Panc1 (cell line): ENCODE results near the gene SLC25A13. TPM values are rescaled to one million over a fixed set of nuclear protein-coding genes. Genes with fewer than 3 reads are reported as not detected.

ENCODE experiments used
- ATAC-seq: fragments of 200-7000 bp; cut with Tn5 transposase; 2 replicates; pipeline ENCODE4 v1.9.1; 2020; ENCODE audit warnings: mild to moderate bottlenecking, moderate library complexity
- BruUV-seq: library from RNA; stranded (reverse); fragments of 400-500 nt; replicated peaks from 2 replicates; lab custom pipeline; 2021; lab: Mats Ljungman, UMichigan
- CTCF ChIA-PET: fragments of 300-600 bp; sonication (Branson Sonifier 250); formaldehyde crosslinking; loops from one replicate; lab custom pipeline; 2022; ENCODE audit warnings: antibody characterized with exemption; lab: Charles Lee
- POLR2A ChIA-PET: fragments of 300-600 bp; sonication (Branson Sonifier 250); formaldehyde crosslinking; loops from one replicate; lab custom pipeline; 2022; ENCODE audit warnings: antibody characterized with exemption; lab: Charles Lee
- DNase-seq: peaks from one replicate; pipeline ENCODE4 v3.0.0-alpha.2; 2010; ENCODE audit warnings: low read depth, low spot score
- H3K27ac ChIP-seq: 2 replicates; pipeline ENCODE4 v1.5.1; 2011; ENCODE audit warnings: mild to moderate bottlenecking, low read length, inconsistent platforms
- H3K27me3 ChIP-seq: fragments of 200-500 bp; sonication (Bioruptor generic); 2 replicates; pipeline ENCODE4 v1.6.0; 2014; ENCODE audit warnings: low read length, inconsistent platforms; ENCODE audit not compliant: control insufficient read depth, insufficient read depth
- H3K36me3 ChIP-seq: fragments of 200-500 bp; sonication (Bioruptor generic); 2 replicates; pipeline ENCODE4 v1.5.1; 2014; ENCODE audit warnings: inconsistent platforms, mild to moderate bottlenecking, low read length, moderate library complexity; ENCODE audit not compliant: control insufficient read depth, insufficient read depth
- H3K4me1 ChIP-seq: 2 replicates; pipeline ENCODE4 v1.5.1; 2011; ENCODE audit warnings: inconsistent platforms, mild to moderate bottlenecking, low read length, moderate library complexity; ENCODE audit not compliant: control insufficient read depth, insufficient read depth
- H3K4me3 ChIP-seq, 2 experiments: 2 replicates each; pipeline ENCODE4 v1.5.1; 2011 to 2012; ENCODE audit warnings: low read depth in 2 of 2, low read length in 2 of 2, mild to moderate bottlenecking in 2 of 2, inconsistent platforms in 1 of 2, moderate library complexity in 1 of 2
- H3K9me3 ChIP-seq: fragments of 200-500 bp; sonication (Bioruptor generic); 2 replicates; pipeline ENCODE4 v1.5.1; 2014; ENCODE audit warnings: low read depth, mild to moderate bottlenecking, inconsistent platforms, low read length, moderate library complexity; ENCODE audit not compliant: control insufficient read depth, insufficient read depth
- POLR2AphosphoS5 ChIP-seq: IDR thresholded peaks from 2 replicates; pipeline ENCODE4 v1.6.1; 2012; ENCODE audit warnings: mild to moderate bottlenecking, low read depth, low read length, moderate library complexity
- SIN3A ChIP-seq: IDR thresholded peaks from 2 replicates; pipeline ENCODE4 v1.6.1; 2012; ENCODE audit warnings: low read depth, mild to moderate bottlenecking, low read length, moderate library complexity, borderline replicate concordance; ENCODE audit not compliant: insufficient read depth
- TCF7L2 ChIP-seq: IDR thresholded peaks from 2 replicates; pipeline ENCODE4 v1.6.1; 2011; ENCODE audit warnings: mild to moderate bottlenecking, low read depth, low read length, inconsistent platforms
- in situ Hi-C: cut with HindIII; loops from 2 replicates; pipeline ENCODE4 v1.10.0; 2016; ENCODE audit warnings: low sequenced_read_pairs, low pct_unique_long_range_greater_than_20kb
- intact Hi-C: fragments of 100-400 bp; cut with micrococcal nuclease; formaldehyde crosslinking; loops from one replicate; pipeline ENCODE4 v1.10.0; 2022; ENCODE audit not compliant: unreplicated experiment
- total RNA-seq: library from RNA; stranded (reverse); gene quantifications from one replicate; pipeline ENCODE4 v1.2.1, GENCODE V29; 2021; ENCODE audit not compliant: unreplicated experiment
- TF ChIP-seq, protein P1 (sequence below), 2 experiments: IDR thresholded peaks; 2 replicates each; pipeline ENCODE4 v1.6.1; 2011 to 2012; ENCODE audit warnings: low read depth in 2 of 2, control low read depth in 1 of 2, low read length in 1 of 2, mild to moderate bottlenecking in 1 of 2, moderate library complexity in 1 of 2; ENCODE audit not compliant: insufficient read depth in 1 of 2
- TF ChIP-seq, protein P2 (sequence below): fragments of 450-650 bp; IDR thresholded peaks from 2 replicates; pipeline ENCODE4 v1.5.1; 2017; ENCODE audit warnings: mild to moderate bottlenecking

SLC25A13 gene
- total RNA-seq, 1 experiment from 2014 or later = 69.4 TPM

DNA sequence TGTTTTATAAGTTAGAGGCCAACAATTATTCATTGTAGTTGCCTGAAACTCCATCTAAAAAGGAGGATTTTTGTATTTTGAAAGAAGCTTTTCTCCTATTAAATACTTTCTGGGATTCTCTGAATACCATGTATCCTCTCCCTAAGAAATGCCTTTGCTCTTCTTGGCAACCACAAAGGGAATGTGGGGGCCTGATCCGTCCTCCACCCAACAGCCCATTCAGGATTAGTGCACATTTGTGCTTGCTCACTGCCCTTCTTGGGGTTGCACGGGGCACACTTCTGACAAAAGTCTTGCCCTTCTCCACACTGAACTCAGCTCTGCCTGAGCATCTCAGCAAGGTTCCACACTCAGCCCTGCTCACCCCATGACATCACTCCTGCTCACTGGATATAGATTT lies 194.2 kb downstream of the SLC25A13 start:
- no peak for ATAC-seq
- H3K9me3 ChIP-seq = no peaks in the 10 kb centered on the region
- ChIA-PET POLR2A (no interaction called here), CTCF (no interaction called here)
- H3K27me3 ChIP-seq = no peaks in the 10 kb centered on the region
- no peaks in the 10 kb centered on the region for H3K4me1 ChIP-seq
- BruUV-seq = no TSS peak
- TF ChIP-seq SIN3A (no peak), TCF7L2 (no peak), POLR2AphosphoS5 (no peak)
- TF ChIP-seq, protein P1, sequence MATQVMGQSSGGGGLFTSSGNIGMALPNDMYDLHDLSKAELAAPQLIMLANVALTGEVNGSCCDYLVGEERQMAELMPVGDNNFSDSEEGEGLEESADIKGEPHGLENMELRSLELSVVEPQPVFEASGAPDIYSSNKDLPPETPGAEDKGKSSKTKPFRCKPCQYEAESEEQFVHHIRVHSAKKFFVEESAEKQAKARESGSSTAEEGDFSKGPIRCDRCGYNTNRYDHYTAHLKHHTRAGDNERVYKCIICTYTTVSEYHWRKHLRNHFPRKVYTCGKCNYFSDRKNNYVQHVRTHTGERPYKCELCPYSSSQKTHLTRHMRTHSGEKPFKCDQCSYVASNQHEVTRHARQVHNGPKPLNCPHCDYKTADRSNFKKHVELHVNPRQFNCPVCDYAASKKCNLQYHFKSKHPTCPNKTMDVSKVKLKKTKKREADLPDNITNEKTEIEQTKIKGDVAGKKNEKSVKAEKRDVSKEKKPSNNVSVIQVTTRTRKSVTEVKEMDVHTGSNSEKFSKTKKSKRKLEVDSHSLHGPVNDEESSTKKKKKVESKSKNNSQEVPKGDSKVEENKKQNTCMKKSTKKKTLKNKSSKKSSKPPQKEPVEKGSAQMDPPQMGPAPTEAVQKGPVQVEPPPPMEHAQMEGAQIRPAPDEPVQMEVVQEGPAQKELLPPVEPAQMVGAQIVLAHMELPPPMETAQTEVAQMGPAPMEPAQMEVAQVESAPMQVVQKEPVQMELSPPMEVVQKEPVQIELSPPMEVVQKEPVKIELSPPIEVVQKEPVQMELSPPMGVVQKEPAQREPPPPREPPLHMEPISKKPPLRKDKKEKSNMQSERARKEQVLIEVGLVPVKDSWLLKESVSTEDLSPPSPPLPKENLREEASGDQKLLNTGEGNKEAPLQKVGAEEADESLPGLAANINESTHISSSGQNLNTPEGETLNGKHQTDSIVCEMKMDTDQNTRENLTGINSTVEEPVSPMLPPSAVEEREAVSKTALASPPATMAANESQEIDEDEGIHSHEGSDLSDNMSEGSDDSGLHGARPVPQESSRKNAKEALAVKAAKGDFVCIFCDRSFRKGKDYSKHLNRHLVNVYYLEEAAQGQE (IDR thresholded peaks at IDR 0.05; ENCODE audit: insufficient read depth in 1 of 2, low read depth in 2 of 2, low read length in 1 of 2) = no peak
- TF ChIP-seq, protein P2, sequence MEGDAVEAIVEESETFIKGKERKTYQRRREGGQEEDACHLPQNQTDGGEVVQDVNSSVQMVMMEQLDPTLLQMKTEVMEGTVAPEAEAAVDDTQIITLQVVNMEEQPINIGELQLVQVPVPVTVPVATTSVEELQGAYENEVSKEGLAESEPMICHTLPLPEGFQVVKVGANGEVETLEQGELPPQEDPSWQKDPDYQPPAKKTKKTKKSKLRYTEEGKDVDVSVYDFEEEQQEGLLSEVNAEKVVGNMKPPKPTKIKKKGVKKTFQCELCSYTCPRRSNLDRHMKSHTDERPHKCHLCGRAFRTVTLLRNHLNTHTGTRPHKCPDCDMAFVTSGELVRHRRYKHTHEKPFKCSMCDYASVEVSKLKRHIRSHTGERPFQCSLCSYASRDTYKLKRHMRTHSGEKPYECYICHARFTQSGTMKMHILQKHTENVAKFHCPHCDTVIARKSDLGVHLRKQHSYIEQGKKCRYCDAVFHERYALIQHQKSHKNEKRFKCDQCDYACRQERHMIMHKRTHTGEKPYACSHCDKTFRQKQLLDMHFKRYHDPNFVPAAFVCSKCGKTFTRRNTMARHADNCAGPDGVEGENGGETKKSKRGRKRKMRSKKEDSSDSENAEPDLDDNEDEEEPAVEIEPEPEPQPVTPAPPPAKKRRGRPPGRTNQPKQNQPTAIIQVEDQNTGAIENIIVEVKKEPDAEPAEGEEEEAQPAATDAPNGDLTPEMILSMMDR = no peak
- in situ Hi-C loops (no loop called here), intact Hi-C loops (no loop called here)
- DNase-seq = no peak
- no peak overlapping the region for H3K4me3 ChIP-seq
- peaks cover 22% of the 10 kb centered on the region for H3K36me3 ChIP-seq
- H3K27ac ChIP-seq = no peak overlapping the region

DNA sequence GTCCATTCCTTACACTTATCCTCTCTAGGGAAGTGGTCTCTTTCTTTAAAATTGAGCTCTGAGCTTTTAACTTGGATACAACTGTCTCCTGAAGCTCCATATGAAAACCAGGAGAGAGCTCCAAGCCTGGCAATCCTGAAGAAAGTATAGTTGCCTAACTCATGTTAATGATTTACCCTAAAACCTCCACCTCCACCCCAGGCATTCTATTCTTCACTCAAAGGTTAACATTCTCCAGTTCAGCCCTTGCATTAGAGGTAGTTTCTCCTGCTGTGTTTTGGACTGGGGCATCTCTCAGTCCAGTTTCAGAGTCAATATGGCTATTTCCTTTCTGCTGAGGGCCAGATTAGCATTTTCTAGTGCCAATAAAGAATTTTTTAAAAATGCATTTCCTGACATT lies 195.5 kb downstream of the SLC25A13 start:
- CTCF ChIA-PET = interaction anchor here (0.6 kb wide), 1 partner anchor 50 kb away, joined by 3 read pairs; no protein-coding TSS in a partner anchor

DNA sequence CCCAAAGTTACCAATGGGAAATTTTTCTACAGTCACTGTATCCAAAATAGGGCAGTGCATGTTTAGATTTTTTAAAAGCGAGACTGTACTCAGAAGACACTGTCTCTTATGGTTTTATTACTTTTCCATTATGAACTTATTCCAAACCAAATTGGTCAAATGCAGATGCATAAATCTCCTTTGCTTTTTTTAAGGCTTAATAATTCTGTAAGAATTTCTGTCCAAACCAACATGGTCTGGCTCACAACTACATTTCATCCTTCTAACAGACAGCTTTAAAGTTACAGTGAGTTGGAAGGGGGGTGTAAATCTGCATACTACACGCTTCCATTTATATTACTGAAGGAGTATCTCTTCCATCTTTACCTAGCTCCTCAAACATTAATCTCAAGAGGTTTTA lies 199.2 kb downstream of the SLC25A13 start:
- Histone ChIP-seq H3K27ac (no peak overlapping the region), H3K4me1 (no peaks in the 10 kb centered on the region), H3K27me3 (no peaks in the 10 kb centered on the region), H3K36me3 (peaks cover 4% of the 10 kb centered on the region), H3K4me3 (no peak overlapping the region), H3K9me3 (no peaks in the 10 kb centered on the region)
- TF ChIP-seq, protein P1 (IDR thresholded peaks at IDR 0.05; ENCODE audit: insufficient read depth in 1 of 2, low read depth in 2 of 2, low read length in 1 of 2) = no peak
- no peak for TF ChIP-seq TCF7L2
- TF ChIP-seq SIN3A = no peak
- TF ChIP-seq POLR2AphosphoS5 = no peak
- TF ChIP-seq, protein P2 = no peak
- CTCF ChIA-PET = no interaction called here
- no peak for DNase-seq
- in situ Hi-C loops (no loop called here), intact Hi-C loops (no loop called here)
- POLR2A ChIA-PET = no interaction called here
- ATAC-seq = no peak
- BruUV-seq = no TSS peak

More for the DNA sequence above, 195.5 kb downstream of the SLC25A13 start:
- no peak overlapping the region for H3K4me3 ChIP-seq
- BruUV-seq = no TSS peak
- no peaks in the 10 kb centered on the region for H3K27me3 ChIP-seq
- H3K4me1 ChIP-seq = no peaks in the 10 kb centered on the region
- no peaks in the 10 kb centered on the region for H3K9me3 ChIP-seq
- in situ Hi-C loops (no loop called here), intact Hi-C loops (no loop called here)
- ATAC-seq (no peak), DNase-seq (no peak)
- peaks cover 18% of the 10 kb centered on the region for H3K36me3 ChIP-seq
- TF ChIP-seq TCF7L2 = no peak
- no peak overlapping the region for H3K27ac ChIP-seq
- POLR2A ChIA-PET = no interaction called here
